IMR-90 (cell line): Measurements from ENCODE around the gene SV2B.

Experiments
- MAZ ChIP-seq: IDR thresholded peaks from 2 replicates; pipeline ENCODE4 v1.6.1; 2012; ENCODE audit warnings: low read depth, mild to moderate bottlenecking, low read length, improper control_type of control experiment, moderate library complexity, borderline replicate concordance
- POLR2A ChIP-seq: IDR thresholded peaks from 2 replicates; pipeline ENCODE4 v1.6.1; 2012; ENCODE audit warnings: mild to moderate bottlenecking, low read depth, low read length
- RAD21 ChIP-seq: IDR thresholded peaks from 2 replicates; pipeline ENCODE4 v1.6.1; 2012; ENCODE audit warnings: low read length, improper control_type of control experiment
- RCOR1 ChIP-seq: IDR thresholded peaks from 2 replicates; pipeline ENCODE4 v1.6.1; 2012; ENCODE audit warnings: mild to moderate bottlenecking, low read length, improper control_type of control experiment; ENCODE audit not compliant: insufficient replicate concordance
- TF ChIP-seq, protein P1 (sequence below): conservative IDR thresholded peaks from 2 replicates; pipeline ENCODE4 v1.5.1; 2012; ENCODE audit warnings: mild to moderate bottlenecking, low read depth, low read length, improper control_type of control experiment
- TF ChIP-seq, protein P2 (sequence below): fragments of 150-350 bp; IDR thresholded peaks from 2 replicates; pipeline ENCODE4 v1.6.1; 2017; ENCODE audit warnings: mild to moderate bottlenecking, antibody characterized with exemption, low read length, low read depth

DNA sequence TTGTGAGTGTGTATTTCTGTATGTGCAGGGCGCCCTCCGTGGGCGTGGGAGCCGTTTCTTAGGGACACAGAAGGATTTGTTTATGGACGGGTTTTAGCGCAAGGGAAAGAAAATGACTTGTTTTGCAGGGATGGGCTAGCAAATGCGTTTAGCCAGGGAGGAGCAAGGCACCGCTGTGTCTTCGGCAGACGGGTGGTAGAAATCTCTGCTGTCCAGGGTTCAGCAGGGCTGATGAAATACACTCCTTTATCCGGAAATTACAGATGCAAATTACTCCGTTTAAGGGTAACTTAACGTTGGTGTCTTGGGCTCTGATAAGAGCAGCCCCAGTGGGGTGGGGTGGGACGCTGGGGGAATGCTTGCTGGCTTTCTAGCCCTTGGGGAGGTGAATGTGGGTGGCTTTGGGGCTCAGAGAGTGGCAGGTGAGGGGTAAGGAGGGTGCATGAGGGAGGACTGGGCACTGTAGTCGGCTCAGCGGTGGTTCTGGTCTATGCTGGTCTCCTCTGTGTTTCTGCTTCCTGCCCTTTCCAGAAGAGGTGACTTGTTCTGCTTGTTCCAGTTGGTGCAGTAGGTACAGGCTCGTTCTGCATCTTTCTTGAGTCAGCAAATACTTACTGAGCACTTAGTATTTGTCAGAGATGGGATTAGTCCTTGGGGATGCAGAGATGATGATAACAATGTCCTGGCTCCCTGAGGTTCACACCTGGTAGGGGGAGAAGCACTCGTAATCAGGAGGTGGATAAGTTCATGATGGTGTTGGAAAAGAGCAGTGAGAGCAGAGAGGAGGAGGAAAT, 954 bp downstream of the SV2B start:
- no peak for TF ChIP-seq RCOR1
- no peak for TF ChIP-seq POLR2A
- TF ChIP-seq, protein P1, sequence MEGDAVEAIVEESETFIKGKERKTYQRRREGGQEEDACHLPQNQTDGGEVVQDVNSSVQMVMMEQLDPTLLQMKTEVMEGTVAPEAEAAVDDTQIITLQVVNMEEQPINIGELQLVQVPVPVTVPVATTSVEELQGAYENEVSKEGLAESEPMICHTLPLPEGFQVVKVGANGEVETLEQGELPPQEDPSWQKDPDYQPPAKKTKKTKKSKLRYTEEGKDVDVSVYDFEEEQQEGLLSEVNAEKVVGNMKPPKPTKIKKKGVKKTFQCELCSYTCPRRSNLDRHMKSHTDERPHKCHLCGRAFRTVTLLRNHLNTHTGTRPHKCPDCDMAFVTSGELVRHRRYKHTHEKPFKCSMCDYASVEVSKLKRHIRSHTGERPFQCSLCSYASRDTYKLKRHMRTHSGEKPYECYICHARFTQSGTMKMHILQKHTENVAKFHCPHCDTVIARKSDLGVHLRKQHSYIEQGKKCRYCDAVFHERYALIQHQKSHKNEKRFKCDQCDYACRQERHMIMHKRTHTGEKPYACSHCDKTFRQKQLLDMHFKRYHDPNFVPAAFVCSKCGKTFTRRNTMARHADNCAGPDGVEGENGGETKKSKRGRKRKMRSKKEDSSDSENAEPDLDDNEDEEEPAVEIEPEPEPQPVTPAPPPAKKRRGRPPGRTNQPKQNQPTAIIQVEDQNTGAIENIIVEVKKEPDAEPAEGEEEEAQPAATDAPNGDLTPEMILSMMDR: no peak
- TF ChIP-seq RAD21: no peak
- no peak for TF ChIP-seq MAZ
- TF ChIP-seq, protein P2, sequence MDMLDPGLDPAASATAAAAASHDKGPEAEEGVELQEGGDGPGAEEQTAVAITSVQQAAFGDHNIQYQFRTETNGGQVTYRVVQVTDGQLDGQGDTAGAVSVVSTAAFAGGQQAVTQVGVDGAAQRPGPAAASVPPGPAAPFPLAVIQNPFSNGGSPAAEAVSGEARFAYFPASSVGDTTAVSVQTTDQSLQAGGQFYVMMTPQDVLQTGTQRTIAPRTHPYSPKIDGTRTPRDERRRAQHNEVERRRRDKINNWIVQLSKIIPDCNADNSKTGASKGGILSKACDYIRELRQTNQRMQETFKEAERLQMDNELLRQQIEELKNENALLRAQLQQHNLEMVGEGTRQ: no peak
